Fibroblast of lung (primary cell): ENCODE measurements around the gene SENP7.

Experiments
- EZH2 ChIP-seq: IDR thresholded peaks from 2 replicates; pipeline ENCODE4 v1.5.1; 2012; ENCODE audit warnings: low read length, control low read depth, mild to moderate bottlenecking; ENCODE audit errors: missing control alignments
- TF ChIP-seq, protein P1 (sequence below), 2 donors: IDR thresholded peaks in 1 of 2; conservative IDR thresholded peaks in 1 of 2; 1 replicate in 1 of 2; 2 replicates in 1 of 2; pipeline ENCODE4 v1.5.1; 2011 to 2012; ENCODE audit warnings: low read length in 2 of 2, control low read depth in 1 of 2, inconsistent platforms in 1 of 2, low read depth in 1 of 2, mild to moderate bottlenecking in 1 of 2

DNA sequence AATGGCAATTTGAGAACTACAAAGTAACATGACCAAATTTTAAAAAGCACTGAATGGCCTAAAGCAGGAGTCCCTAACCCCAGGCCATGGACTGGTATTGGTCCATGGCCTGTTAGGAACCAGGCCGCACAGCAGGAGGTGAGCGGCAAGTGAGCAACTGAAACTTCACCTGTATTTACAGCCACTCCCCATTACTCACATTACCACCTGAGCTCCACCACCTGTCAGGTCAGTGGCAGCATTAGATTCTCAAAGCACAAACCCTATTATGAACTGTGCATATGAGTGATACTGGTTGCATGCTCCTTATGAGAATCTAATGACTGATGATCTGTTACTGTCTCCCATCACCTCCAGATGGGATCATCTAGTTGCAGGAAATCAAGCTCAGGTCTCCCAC is 48.8 kb downstream of the SENP7 start:
- TF ChIP-seq, protein P1, sequence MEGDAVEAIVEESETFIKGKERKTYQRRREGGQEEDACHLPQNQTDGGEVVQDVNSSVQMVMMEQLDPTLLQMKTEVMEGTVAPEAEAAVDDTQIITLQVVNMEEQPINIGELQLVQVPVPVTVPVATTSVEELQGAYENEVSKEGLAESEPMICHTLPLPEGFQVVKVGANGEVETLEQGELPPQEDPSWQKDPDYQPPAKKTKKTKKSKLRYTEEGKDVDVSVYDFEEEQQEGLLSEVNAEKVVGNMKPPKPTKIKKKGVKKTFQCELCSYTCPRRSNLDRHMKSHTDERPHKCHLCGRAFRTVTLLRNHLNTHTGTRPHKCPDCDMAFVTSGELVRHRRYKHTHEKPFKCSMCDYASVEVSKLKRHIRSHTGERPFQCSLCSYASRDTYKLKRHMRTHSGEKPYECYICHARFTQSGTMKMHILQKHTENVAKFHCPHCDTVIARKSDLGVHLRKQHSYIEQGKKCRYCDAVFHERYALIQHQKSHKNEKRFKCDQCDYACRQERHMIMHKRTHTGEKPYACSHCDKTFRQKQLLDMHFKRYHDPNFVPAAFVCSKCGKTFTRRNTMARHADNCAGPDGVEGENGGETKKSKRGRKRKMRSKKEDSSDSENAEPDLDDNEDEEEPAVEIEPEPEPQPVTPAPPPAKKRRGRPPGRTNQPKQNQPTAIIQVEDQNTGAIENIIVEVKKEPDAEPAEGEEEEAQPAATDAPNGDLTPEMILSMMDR (conservative IDR thresholded peaks at IDR 0.05 in 1 of 2, IDR thresholded peaks at IDR 0.05 in 1 of 2; ENCODE audit: low read depth in 1 of 2, low read length in 2 of 2) = no peak
- TF ChIP-seq EZH2 = no peak
